Central memory CD4-positive, alpha-beta T cell (primary cell): ENCODE measurements around the gene SHLD1.

Experiments used
- DNase-seq: peaks from one replicate; pipeline ENCODE4 v3.0.0; 2022

Gene SHLD1

GRCh38 chr20:5821627-5822215 lies 71.5 kb downstream of the SHLD1 start:
- no peak for DNase-seq

- no peak for DNase-seq
Measured at GRCh38 chr20:5822569-5822968, 72.4 kb downstream of the SHLD1 start.

GRCh38 chr20:5825130-5825719 lies 75.0 kb downstream of the SHLD1 start:
- no peak for DNase-seq

- no peak for DNase-seq
Measured at GRCh38 chr20:5827098-5827853, 77.1 kb downstream of the SHLD1 start.

GRCh38 chr20:5827861-5828260 lies 77.7 kb downstream of the SHLD1 start:
- DNase-seq, result no peak

- DNase-seq, result no peak
Measured at GRCh38 chr20:5829241-5829809, 79.1 kb downstream of the SHLD1 start.

- DNase-seq, result no peak
Measured at GRCh38 chr20:5831539-5832237, 81.5 kb downstream of the SHLD1 start.

GRCh38 chr20:5833309-5833941 lies 83.2 kb downstream of the SHLD1 start:
- no peak for DNase-seq

- DNase-seq, result no peak
Measured at GRCh38 chr20:5834436-5835005, 84.3 kb downstream of the SHLD1 start.

- DNase-seq, result no peak
Measured at GRCh38 chr20:5835321-5835821, 85.2 kb downstream of the SHLD1 start.

GRCh38 chr20:5835871-5836270 lies 85.7 kb downstream of the SHLD1 start:
- peak; percentile 79 for DNase-seq

GRCh38 chr20:5836569-5836968 lies 86.4 kb downstream of the SHLD1 start:
- DNase-seq, result no peak

GRCh38 chr20:5840411-5841002 lies 90.3 kb downstream of the SHLD1 start:
- DNase-seq, result no peak

- no peak for DNase-seq
Measured at GRCh38 chr20:5841522-5841921, 91.3 kb downstream of the SHLD1 start.

GRCh38 chr20:5842465-5842864 lies 92.3 kb downstream of the SHLD1 start:
- no peak for DNase-seq

- peak; percentile 69 for DNase-seq
Measured at GRCh38 chr20:5843054-5843592, 92.9 kb downstream of the SHLD1 start.

GRCh38 chr20:5844063-5844681 lies 94.0 kb downstream of the SHLD1 start:
- peak; percentile 40 for DNase-seq

GRCh38 chr20:5845681-5846615 lies 95.7 kb downstream of the SHLD1 start:
- DNase-seq, result peak; percentile 81

- DNase-seq, result peak; percentile 42
Measured at GRCh38 chr20:5848711-5849505, 98.7 kb downstream of the SHLD1 start.
